Left ventricle myocardium inferior (tissue), 1 donor: ENCODE data around the gene SLC5A2. TPM values are rescaled to one million over a fixed set of nuclear protein-coding genes. Genes with fewer than 3 reads are reported as not detected.

ENCODE experiments used
- DNase-seq: peaks from one replicate; pipeline ENCODE4 v3.0.0-alpha.2; 2020
- H3K27ac ChIP-seq: fragments of 200-600 bp; replicated peaks from 2 replicates; pipeline ENCODE4 v1.8.0; 2021
- H3K27me3 ChIP-seq: fragments of 200-600 bp; 2 replicates; pipeline ENCODE4 v1.8.0; 2021; ENCODE audit warnings: low read depth
- H3K36me3 ChIP-seq: fragments of 200-600 bp; 2 replicates; pipeline ENCODE4 v1.8.0; 2021
- H3K4me1 ChIP-seq: fragments of 200-600 bp; 2 replicates; pipeline ENCODE4 v1.8.0; 2021
- H3K4me3 ChIP-seq: fragments of 200-600 bp; 2 replicates; pipeline ENCODE4 v1.8.0; 2021; ENCODE audit warnings: mild to moderate bottlenecking, moderate library complexity
- H3K9me3 ChIP-seq: fragments of 200-600 bp; replicated peaks from 2 replicates; pipeline ENCODE4 v1.8.0; 2021
- intact Hi-C: fragments of 100-400 bp; cut with micrococcal nuclease; formaldehyde crosslinking; loops from one replicate; pipeline ENCODE4 v1.11.0; 2022
- total RNA-seq: library from RNA; stranded (reverse); fragmentation: NEBNext Ultra II Directional; extraction: Animal tissue kit (Norgen Biotek cat#: 25700); gene quantifications from one replicate; pipeline ENCODE4 v1.2.1, GENCODE V29; 2021
- TF ChIP-seq, protein P1 (sequence below): fragments of 200-600 bp; IDR thresholded peaks from 2 replicates; pipeline ENCODE4 v1.8.0; 2021; ENCODE audit warnings: antibody characterized with exemption, mild to moderate bottlenecking, borderline replicate concordance
- donor health status: DM: no; HTN: yes; CAD: no; lungs with severe emphysema.

Gene SLC5A2
- total RNA-seq, 1 donor from 2014 or later: not detected

- Histone ChIP-seq H3K4me3 (no peak overlapping the region), H3K4me1 (peaks cover 87% of the 10 kb centered on the region), H3K27ac (peak overlapping the region; percentile 59), H3K9me3 (no peaks in the 10 kb centered on the region), H3K27me3 (no peaks in the 10 kb centered on the region), H3K36me3 (peaks cover 13% of the 10 kb centered on the region)
- TF ChIP-seq, protein P1, sequence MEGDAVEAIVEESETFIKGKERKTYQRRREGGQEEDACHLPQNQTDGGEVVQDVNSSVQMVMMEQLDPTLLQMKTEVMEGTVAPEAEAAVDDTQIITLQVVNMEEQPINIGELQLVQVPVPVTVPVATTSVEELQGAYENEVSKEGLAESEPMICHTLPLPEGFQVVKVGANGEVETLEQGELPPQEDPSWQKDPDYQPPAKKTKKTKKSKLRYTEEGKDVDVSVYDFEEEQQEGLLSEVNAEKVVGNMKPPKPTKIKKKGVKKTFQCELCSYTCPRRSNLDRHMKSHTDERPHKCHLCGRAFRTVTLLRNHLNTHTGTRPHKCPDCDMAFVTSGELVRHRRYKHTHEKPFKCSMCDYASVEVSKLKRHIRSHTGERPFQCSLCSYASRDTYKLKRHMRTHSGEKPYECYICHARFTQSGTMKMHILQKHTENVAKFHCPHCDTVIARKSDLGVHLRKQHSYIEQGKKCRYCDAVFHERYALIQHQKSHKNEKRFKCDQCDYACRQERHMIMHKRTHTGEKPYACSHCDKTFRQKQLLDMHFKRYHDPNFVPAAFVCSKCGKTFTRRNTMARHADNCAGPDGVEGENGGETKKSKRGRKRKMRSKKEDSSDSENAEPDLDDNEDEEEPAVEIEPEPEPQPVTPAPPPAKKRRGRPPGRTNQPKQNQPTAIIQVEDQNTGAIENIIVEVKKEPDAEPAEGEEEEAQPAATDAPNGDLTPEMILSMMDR: no peak
- intact Hi-C loops: no loop called here
- no peak for DNase-seq
Measured at GRCh38 chr16:31505483-31505882, 22.6 kb downstream of the SLC5A2 start.

- intact Hi-C loops: no loop called here
- peak overlapping the region; percentile 95 for H3K4me3 ChIP-seq
- H3K27ac ChIP-seq: peak overlapping the region; percentile 96
- H3K4me1 ChIP-seq: peaks cover 76% of the 10 kb centered on the region
- H3K27me3 ChIP-seq: no peaks in the 10 kb centered on the region
- no peak for DNase-seq
- peaks cover 12% of the 10 kb centered on the region for H3K36me3 ChIP-seq
- H3K9me3 ChIP-seq: no peaks in the 10 kb centered on the region
- TF ChIP-seq, protein P1: no peak
Measured at GRCh38 chr16:31507617-31507928, 24.6 kb downstream of the SLC5A2 start.

DNA sequence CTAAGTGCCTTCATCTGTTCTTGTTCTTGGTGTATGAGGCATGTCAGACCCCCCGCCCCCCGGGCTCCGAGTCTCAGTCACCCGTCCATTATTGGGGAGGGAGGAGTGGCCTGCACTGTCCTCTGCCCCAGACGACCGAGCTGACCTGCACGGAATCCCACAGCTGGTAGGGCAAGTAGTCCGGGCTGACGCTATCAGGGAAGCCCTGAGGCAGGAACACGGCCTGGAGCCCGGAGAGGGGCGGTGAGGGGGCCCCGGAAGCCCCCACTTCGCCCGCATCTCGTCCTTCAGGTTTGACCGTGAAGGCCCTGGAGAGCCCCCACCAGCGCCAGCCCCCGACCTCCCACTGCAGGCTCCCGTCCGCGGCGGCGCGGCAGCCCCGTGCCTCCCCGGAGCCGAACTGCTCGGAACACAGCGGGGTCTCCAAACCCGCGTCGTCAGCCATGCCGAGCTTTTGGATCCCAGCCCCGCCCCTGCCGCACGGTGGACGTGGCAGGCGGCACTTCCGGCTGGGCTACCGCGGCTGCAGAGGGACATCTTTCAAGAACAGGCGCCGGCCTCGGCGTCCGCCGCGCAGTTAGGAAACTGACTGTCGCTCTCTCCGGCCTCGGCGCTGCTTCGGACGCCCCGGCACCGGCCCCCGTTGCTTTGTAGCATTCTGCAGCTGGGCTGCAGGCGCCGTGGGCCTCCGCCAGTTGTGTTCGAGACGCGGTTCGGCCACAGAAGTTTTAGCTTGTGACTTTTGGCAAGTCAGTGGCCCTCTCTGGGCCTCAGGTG, 25.2 kb downstream of the SLC5A2 start, which contains the start of gene RUSF1:
TSS of gene RUSF1 (minus strand) at position 463 of the 777 bp plus-strand sequence. CDS start at position 445, 18 bp downstream.
- Histone ChIP-seq H3K9me3 (no peaks in the 10 kb centered on the region), H3K4me3 (peak within 1 kb of the TSS; percentile 95), H3K4me1 (peaks cover 71% of the 10 kb centered on the region), H3K27ac (peak within 1 kb of the TSS; percentile 96), H3K36me3 (peaks cover 12% of the 10 kb centered on the region), H3K27me3 (no peaks in the 10 kb centered on the region)
- TF ChIP-seq, protein P1: peak; percentile 9
- DNase-seq: peak; percentile 93
- intact Hi-C loops: no loop called here

DNA sequence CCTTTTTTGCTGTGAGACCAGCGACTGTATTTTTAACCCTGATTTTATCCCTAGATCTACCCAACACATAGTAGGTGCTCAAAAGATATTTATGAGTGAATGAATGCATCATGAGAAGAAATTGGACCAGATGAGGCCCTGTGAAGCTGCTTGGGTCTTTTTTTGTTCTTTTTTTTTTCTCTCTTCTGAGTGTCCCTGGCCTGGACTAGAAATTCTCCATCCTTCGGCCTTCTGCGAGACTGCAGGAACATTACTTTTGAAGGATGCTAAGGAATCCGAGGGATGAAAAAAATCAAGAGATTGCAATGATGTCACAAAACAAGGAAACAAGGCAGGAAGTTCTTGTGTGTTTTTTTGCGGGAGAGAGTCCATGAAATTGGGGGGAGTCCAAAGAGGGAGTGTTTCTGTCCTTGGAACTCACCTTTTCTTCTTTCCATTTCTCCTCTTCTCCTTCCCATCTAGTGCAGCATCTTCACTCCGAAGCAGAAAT, 25.8 kb downstream of the SLC5A2 start:
- H3K9me3 ChIP-seq: no peaks in the 10 kb centered on the region
- intact Hi-C loops: no loop called here
- peak overlapping the region; percentile 95 for H3K4me3 ChIP-seq
- no peak for DNase-seq
- TF ChIP-seq, protein P1: no peak
- peak overlapping the region; percentile 96 for H3K27ac ChIP-seq
- H3K4me1 ChIP-seq: peaks cover 65% of the 10 kb centered on the region
- H3K27me3 ChIP-seq: no peaks in the 10 kb centered on the region
- H3K36me3 ChIP-seq: peaks cover 12% of the 10 kb centered on the region

GRCh38 chr16:31513126-31513525, 30.2 kb downstream of the SLC5A2 start:
- no peak overlapping the region for H3K27ac ChIP-seq
- H3K27me3 ChIP-seq: no peaks in the 10 kb centered on the region
- H3K4me3 ChIP-seq: no peak overlapping the region
- H3K4me1 ChIP-seq: peaks cover 21% of the 10 kb centered on the region
- H3K36me3 ChIP-seq: no peaks in the 10 kb centered on the region
- TF ChIP-seq, protein P1: no peak
- no peak for DNase-seq
- H3K9me3 ChIP-seq: no peaks in the 10 kb centered on the region
- intact Hi-C loops: no loop called here
